ENCODE measurements around the gene CCDC85A.

GRCh38 chr2:56175779-56176178 is 8.0 kb upstream of the CCDC85A start:
- TF ChIP-seq EZH2 (IDR thresholded peaks at IDR 0.05; ENCODE audit: insufficient read depth, poor library complexity, severe bottlenecking) (no peak), EZH2phosphoT487 (IDR thresholded peaks at IDR 0.05; ENCODE audit: insufficient read depth, low read depth) (no peak)
